ENCODE measurements around the gene DGKG.

Gene DGKG

GRCh38 chr3:186277268-186277909, 84.6 kb downstream of the DGKG start:
- TF ChIP-seq CTCF (IDR thresholded peaks at IDR 0.05; ENCODE audit: borderline replicate concordance, control extremely low read depth, extremely low read depth, insufficient read depth, missing control alignments) = no peak
- in situ Hi-C loops (cut with MboI; ENCODE audit: low sequenced_read_pairs, unreplicated experiment) = no loop called here
- DNase-seq (ENCODE audit: low spot score) = no peak

GRCh38 chr3:186275436-186275835, 86.6 kb downstream of the DGKG start:
- DNase-seq (ENCODE audit: low spot score) = no peak
- in situ Hi-C loops (cut with MboI; ENCODE audit: low sequenced_read_pairs, unreplicated experiment) = no loop called here
- no peak for TF ChIP-seq CTCF (IDR thresholded peaks at IDR 0.05; ENCODE audit: borderline replicate concordance, control extremely low read depth, extremely low read depth, insufficient read depth, missing control alignments)

GRCh38 chr3:186273586-186273985, 88.4 kb downstream of the DGKG start:
- no peak for DNase-seq (ENCODE audit: low spot score)
- in situ Hi-C loops (cut with MboI; ENCODE audit: low sequenced_read_pairs, unreplicated experiment) = no loop called here
- no peak for TF ChIP-seq CTCF (IDR thresholded peaks at IDR 0.05; ENCODE audit: borderline replicate concordance, control extremely low read depth, extremely low read depth, insufficient read depth, missing control alignments)

GRCh38 chr3:186270701-186271100, 91.3 kb downstream of the DGKG start:
- TF ChIP-seq CTCF (IDR thresholded peaks at IDR 0.05; ENCODE audit: borderline replicate concordance, control extremely low read depth, extremely low read depth, insufficient read depth, missing control alignments) = no peak
- in situ Hi-C loops (cut with MboI; ENCODE audit: low sequenced_read_pairs, unreplicated experiment) = no loop called here
- no peak for DNase-seq (ENCODE audit: low spot score)

- TF ChIP-seq CTCF (IDR thresholded peaks at IDR 0.05; ENCODE audit: borderline replicate concordance, control extremely low read depth, extremely low read depth, insufficient read depth, missing control alignments) = no peak
- DNase-seq (ENCODE audit: low spot score) = no peak
- in situ Hi-C loops (cut with MboI; ENCODE audit: low sequenced_read_pairs, unreplicated experiment) = no loop called here
Observed at GRCh38 chr3:186268616-186269448, 93.2 kb downstream of the DGKG start.

- no peak for DNase-seq (ENCODE audit: low spot score)
- TF ChIP-seq CTCF (IDR thresholded peaks at IDR 0.05; ENCODE audit: borderline replicate concordance, control extremely low read depth, extremely low read depth, insufficient read depth, missing control alignments) = no peak
- in situ Hi-C loops (cut with MboI; ENCODE audit: low sequenced_read_pairs, unreplicated experiment) = no loop called here
Observed at GRCh38 chr3:186267758-186268157, 94.3 kb downstream of the DGKG start.

All from GM13976 (cell line).